Esophagus muscularis mucosa (tissue), 4 donors: ENCODE data around the gene PTPRT. TPM values are rescaled to one million over a fixed set of nuclear protein-coding genes. Genes with fewer than 3 reads are reported as not detected.

ENCODE experiments used
- DNase-seq: peaks from one replicate; pipeline ENCODE4 v3.0.0-alpha.2; 2017; ENCODE audit errors: extremely low spot score
- H3K27ac ChIP-seq, 4 donors: fragments of 200-600 bp; sonication (generic); replicated peaks in 1 of 4; 1 replicate in 3 of 4; 2 replicates in 1 of 4; pipeline ENCODE4 v1.5.1; 2016 to 2019; ENCODE audit warnings: mild to moderate bottlenecking in 1 of 4
- H3K27me3 ChIP-seq, 4 donors: fragments of 200-600 bp; sonication (generic); one replicate each; pipeline versions ENCODE4 v1.5.1 to v1.6.0; 2016 to 2019
- H3K36me3 ChIP-seq, 4 donors: fragments of 200-600 bp; sonication (generic); one replicate each; pipeline ENCODE4 v1.5.1; 2016 to 2019
- H3K4me1 ChIP-seq, 4 donors: fragments of 200-600 bp; sonication (generic); one replicate each; pipeline ENCODE4 v1.5.1; 2016 to 2019
- H3K4me3 ChIP-seq, 4 donors: fragments of 200-600 bp; sonication (generic); 1 replicate in 2 of 4; 2 replicates in 2 of 4; pipeline ENCODE4 v1.5.1; 2016 to 2019; ENCODE audit warnings: mild to moderate bottlenecking in 4 of 4, moderate library complexity in 1 of 4
- H3K9me3 ChIP-seq, 4 donors: fragments of 200-600 bp; sonication (generic); 1 replicate in 3 of 4; 2 replicates in 1 of 4; pipeline ENCODE4 v1.5.1; 2016 to 2019
- EP300 ChIP-seq: sonication (generic); formaldehyde crosslinking; IDR thresholded peaks from one replicate; pipeline ENCODE4 v1.6.1; 2017; ENCODE audit warnings: antibody characterized with exemption
- POLR2A ChIP-seq: fragments of 450-650 bp; IDR thresholded peaks from one replicate; pipeline ENCODE4 v1.6.1; 2017; ENCODE audit warnings: antibody characterized with exemption, moderate library complexity, mild to moderate bottlenecking, low read depth
- POLR2AphosphoS5 ChIP-seq, 2 donors: sonication (generic); formaldehyde crosslinking; IDR thresholded peaks; one replicate each; pipeline ENCODE4 v1.6.1; 2017; ENCODE audit warnings: antibody characterized with exemption in 2 of 2
- WGBS: methylation state at CpG from one replicate; pipeline ENCODE4 v1.1.5; 2018; 5-methylcytosine and 5-hydroxymethylcytosine counted together
- intact Hi-C: fragments of 100-400 bp; cut with DNase I; formaldehyde crosslinking; loops from one replicate; pipeline ENCODE4 v1.15.1; 2023
- total RNA-seq, 4 donors: library from RNA; depleted of rRNA; stranded (reverse); fragments of >200 nt; gene quantifications; one replicate each; pipeline versions ENCODE4 v1.1.0 to v1.2.1, GENCODE V29; 2016
- TF ChIP-seq, protein P1 (sequence below), 3 experiments: fragments of 200-600 bp in 2 of 3; fragments of 450-650 bp in 1 of 3; sonication (generic) in 2 of 3; IDR thresholded peaks; one replicate each; pipeline ENCODE4 v1.5.1; 2017 to 2019; ENCODE audit warnings: antibody characterized with exemption in 3 of 3, mild to moderate bottlenecking in 2 of 3, moderate library complexity in 1 of 3

Gene PTPRT
- total RNA-seq, 4 donors from 2014 or later, result 0.06 to 0.39 TPM; not detected in 2

DNA sequence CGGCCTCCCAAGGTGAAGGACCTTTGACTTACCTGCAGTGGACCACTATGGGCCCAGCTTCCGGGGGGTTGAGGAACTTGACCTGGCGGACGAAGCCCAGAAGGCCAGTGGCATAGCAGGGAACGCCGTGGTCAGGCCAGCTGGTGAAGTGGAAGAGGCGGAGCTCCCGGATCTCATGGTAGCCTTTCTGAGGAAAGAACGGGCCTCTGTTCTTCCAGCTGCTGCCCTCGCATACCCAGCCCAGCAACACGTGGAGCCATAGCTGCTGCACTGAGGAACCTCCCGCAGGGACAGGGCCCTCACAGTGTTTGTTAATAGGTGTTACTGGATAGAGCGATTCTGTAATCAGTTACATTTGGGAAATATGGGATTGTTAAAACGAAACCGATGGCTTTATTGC is 1079.4 kb downstream of the PTPRT start:
- TF ChIP-seq EP300, result no peak
- TF ChIP-seq, protein P1, sequence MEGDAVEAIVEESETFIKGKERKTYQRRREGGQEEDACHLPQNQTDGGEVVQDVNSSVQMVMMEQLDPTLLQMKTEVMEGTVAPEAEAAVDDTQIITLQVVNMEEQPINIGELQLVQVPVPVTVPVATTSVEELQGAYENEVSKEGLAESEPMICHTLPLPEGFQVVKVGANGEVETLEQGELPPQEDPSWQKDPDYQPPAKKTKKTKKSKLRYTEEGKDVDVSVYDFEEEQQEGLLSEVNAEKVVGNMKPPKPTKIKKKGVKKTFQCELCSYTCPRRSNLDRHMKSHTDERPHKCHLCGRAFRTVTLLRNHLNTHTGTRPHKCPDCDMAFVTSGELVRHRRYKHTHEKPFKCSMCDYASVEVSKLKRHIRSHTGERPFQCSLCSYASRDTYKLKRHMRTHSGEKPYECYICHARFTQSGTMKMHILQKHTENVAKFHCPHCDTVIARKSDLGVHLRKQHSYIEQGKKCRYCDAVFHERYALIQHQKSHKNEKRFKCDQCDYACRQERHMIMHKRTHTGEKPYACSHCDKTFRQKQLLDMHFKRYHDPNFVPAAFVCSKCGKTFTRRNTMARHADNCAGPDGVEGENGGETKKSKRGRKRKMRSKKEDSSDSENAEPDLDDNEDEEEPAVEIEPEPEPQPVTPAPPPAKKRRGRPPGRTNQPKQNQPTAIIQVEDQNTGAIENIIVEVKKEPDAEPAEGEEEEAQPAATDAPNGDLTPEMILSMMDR (IDR thresholded peaks at IDR 0.05), result no peak
- H3K4me3 ChIP-seq, result no peak overlapping the region
- 72% methylated on average over 8 of the region's 15 CpGs for WGBS
- no peak overlapping the region for H3K27ac ChIP-seq
- peaks cover 0 to 9% (median 3%) of the 10 kb centered on the region in 4 donors for H3K4me1 ChIP-seq
- no peaks in the 10 kb centered on the region for H3K9me3 ChIP-seq
- no peaks in the 10 kb centered on the region for H3K36me3 ChIP-seq
- no peak for DNase-seq
- no peaks in the 10 kb centered on the region for H3K27me3 ChIP-seq
- intact Hi-C loops, result no loop called here

DNA sequence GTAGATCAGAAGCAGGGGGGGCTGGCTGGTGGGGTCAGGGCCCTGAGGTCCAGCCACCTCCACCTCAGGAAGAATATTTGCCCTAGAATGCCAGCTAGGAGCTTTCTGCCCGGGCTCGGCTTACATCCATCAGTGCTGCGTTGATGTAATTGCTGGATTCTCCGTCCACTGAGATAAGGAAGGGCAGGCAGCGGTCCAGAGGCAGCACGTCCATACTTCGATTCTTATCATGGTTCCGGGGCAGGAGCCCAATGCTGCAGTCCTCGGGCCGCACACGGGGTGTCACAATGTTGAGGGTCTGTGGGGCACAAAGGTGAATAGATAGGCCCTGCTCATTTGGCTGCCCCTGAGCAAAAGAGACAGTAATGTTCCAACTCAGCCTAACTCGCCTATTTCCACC is 1087.7 kb downstream of the PTPRT start:
- Histone ChIP-seq H3K36me3 (no peaks in the 10 kb centered on the region), H3K27ac (no peak overlapping the region), H3K9me3 (no peaks in the 10 kb centered on the region), H3K27me3 (peaks cover 0 to 17% (median 0%) of the 10 kb centered on the region in 4 donors), H3K4me3 (no peak overlapping the region), H3K4me1 (no peaks in the 10 kb centered on the region)
- no peak for DNase-seq
- TF ChIP-seq, protein P1 (IDR thresholded peaks at IDR 0.05), result no peak
- TF ChIP-seq EP300 (no peak), POLR2AphosphoS5 (IDR thresholded peaks at IDR 0.05) (no peak), POLR2A (no peak)
- WGBS, result 85% methylated on average over 12 of the region's 12 CpGs
- intact Hi-C loops, result no loop called here

DNA sequence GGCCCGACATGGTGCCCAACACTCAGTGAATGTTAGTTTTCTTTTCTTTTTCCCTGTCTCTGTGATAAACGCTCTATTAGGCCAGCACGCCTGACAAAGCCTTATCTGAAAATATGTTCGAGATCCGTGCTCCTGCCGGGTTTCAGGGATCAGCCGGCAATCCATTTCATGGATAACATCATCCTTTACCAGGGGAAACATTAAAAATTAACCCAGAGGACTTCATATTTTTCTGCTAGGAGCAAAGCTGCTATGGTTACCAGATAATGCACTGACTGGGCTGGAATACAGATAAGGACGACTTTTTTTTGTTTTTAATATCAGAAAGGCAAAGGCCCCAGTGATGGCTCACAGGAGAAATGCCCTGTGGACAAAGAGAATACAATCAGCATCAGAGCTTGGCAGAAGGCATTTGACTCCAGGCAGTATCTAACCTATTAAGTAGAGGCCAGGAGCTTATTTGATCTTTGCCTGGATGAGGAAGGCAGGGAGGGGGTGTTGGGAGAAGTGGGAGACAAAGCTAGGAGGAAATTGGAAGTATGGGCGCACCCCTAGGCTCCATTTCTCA is 1089.5 kb downstream of the PTPRT start:
- no peak for TF ChIP-seq POLR2A
- no peak overlapping the region for H3K4me3 ChIP-seq
- no peaks in the 10 kb centered on the region for H3K36me3 ChIP-seq
- no peak overlapping the region for H3K27ac ChIP-seq
- intact Hi-C loops, result no loop called here
- H3K27me3 ChIP-seq, result peaks cover 0 to 21% (median 0%) of the 10 kb centered on the region in 4 donors
- DNase-seq, result no peak
- H3K9me3 ChIP-seq, result no peaks in the 10 kb centered on the region
- 60% methylated on average over 9 of the region's 9 CpGs for WGBS
- no peaks in the 10 kb centered on the region for H3K4me1 ChIP-seq

DNA sequence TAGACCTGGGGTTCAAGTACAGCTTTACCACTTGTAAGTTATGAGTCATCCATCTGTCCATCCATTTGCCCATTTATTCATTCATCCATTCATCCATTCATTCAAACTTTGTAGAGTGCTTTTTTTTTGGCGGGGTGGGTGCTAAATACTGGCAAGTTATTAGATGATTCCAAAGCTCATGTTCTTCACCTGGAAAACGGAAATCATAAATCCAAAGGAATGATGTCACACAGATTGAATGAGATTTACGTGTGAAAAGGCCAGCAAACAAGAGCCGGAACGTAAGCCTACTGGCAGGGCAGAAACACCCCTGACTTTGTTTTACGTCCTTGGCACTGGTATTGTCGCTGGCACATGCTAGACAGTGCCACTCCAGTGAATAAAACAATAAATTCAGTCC is 1090.6 kb downstream of the PTPRT start:
- intact Hi-C loops, result no loop called here
- H3K36me3 ChIP-seq, result no peaks in the 10 kb centered on the region
- no peaks in the 10 kb centered on the region for H3K4me1 ChIP-seq
- 86% methylated on average over 7 of the region's 7 CpGs for WGBS
- H3K27me3 ChIP-seq, result peaks cover 0 to 27% (median 0%) of the 10 kb centered on the region in 4 donors
- no peak for DNase-seq
- no peak for TF ChIP-seq POLR2AphosphoS5 (IDR thresholded peaks at IDR 0.05)
- TF ChIP-seq POLR2A, result no peak
- TF ChIP-seq, protein P1 (IDR thresholded peaks at IDR 0.05), result no peak
- TF ChIP-seq EP300, result no peak
- no peaks in the 10 kb centered on the region for H3K9me3 ChIP-seq
- H3K4me3 ChIP-seq, result no peak overlapping the region
- H3K27ac ChIP-seq, result no peak overlapping the region

DNA sequence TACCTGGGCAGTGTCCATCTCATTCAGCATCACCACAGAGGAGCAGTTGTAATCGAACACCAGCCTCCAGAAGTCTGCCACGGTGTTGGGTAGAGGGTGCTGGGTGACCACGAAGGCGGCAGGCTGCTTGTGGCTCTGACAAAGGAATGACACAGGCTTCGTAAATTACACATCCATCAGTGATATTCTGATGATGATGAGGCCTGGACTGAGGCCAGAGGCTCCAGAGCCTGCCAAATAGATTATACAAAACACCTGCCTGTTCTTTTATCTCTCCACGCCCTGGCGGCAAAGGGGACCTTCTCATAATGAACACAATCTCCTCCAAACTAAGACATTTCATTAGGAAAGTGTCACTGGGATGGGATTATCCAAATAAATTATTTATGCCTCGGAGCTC is 1091.3 kb downstream of the PTPRT start:
- Histone ChIP-seq H3K27me3 (peaks cover 0 to 27% (median 0%) of the 10 kb centered on the region in 4 donors), H3K36me3 (no peaks in the 10 kb centered on the region), H3K4me3 (no peak overlapping the region), H3K4me1 (no peaks in the 10 kb centered on the region), H3K27ac (no peak overlapping the region), H3K9me3 (no peaks in the 10 kb centered on the region)
- DNase-seq, result no peak
- intact Hi-C loops, result no loop called here
- WGBS, result 64% methylated on average over 7 of the region's 8 CpGs
- TF ChIP-seq POLR2A, result no peak
- TF ChIP-seq POLR2AphosphoS5 (IDR thresholded peaks at IDR 0.05), result no peak
- TF ChIP-seq EP300, result no peak
- TF ChIP-seq, protein P1 (IDR thresholded peaks at IDR 0.05), result no peak
